ACC112 (cell line): ENCODE data around the gene CEP63.
"Not testable (repeated sequence)": the region's sequence is repeated elsewhere in the genome, so short reads cannot be mapped to it uniquely, and the experiment has no call there.

Source experiments
- H2AFZ ChIP-seq: fragments of 200-600 bp; sonication (generic); one replicate; pipeline ENCODE4 v1.6.0; 2017; ENCODE audit warnings: antibody characterized with exemption, low read length; ENCODE audit not compliant: unreplicated experiment
- H3K27ac ChIP-seq: fragments of 200-600 bp; sonication (generic); 2 replicates; pipeline ENCODE4 v1.5.1; 2014; ENCODE audit warnings: low read depth, mild to moderate bottlenecking, antibody characterized with exemption, low read length, moderate library complexity
- H3K27me3 ChIP-seq: fragments of 200-600 bp; sonication (generic); 2 replicates; pipeline ENCODE4 v1.6.1; 2014; ENCODE audit warnings: mild to moderate bottlenecking, antibody characterized with exemption, low read length, moderate library complexity, mixed read lengths; ENCODE audit not compliant: insufficient read depth
- H3K36me3 ChIP-seq: fragments of 200-600 bp; sonication (generic); 2 replicates; pipeline ENCODE4 v1.6.1; 2016; ENCODE audit warnings: mild to moderate bottlenecking, antibody characterized with exemption, low read length, moderate library complexity, mixed read lengths; ENCODE audit not compliant: insufficient read depth
- H3K4me1 ChIP-seq: fragments of 200-600 bp; sonication (generic); one replicate; pipeline ENCODE4 v1.6.1; 2016; ENCODE audit warnings: low read length, mixed read lengths; ENCODE audit not compliant: insufficient read depth, unreplicated experiment, control insufficient read depth
- H3K4me3 ChIP-seq: fragments of 200-600 bp; sonication (generic); 2 replicates; pipeline ENCODE4 v1.5.1; 2014; ENCODE audit warnings: mild to moderate bottlenecking, low read depth, low read length
- H3K79me2 ChIP-seq: fragments of 200-600 bp; sonication (generic); one replicate; pipeline ENCODE4 v1.6.0; 2016; ENCODE audit warnings: low read length; ENCODE audit not compliant: control insufficient read depth, unreplicated experiment, insufficient read depth

Gene CEP63

DNA sequence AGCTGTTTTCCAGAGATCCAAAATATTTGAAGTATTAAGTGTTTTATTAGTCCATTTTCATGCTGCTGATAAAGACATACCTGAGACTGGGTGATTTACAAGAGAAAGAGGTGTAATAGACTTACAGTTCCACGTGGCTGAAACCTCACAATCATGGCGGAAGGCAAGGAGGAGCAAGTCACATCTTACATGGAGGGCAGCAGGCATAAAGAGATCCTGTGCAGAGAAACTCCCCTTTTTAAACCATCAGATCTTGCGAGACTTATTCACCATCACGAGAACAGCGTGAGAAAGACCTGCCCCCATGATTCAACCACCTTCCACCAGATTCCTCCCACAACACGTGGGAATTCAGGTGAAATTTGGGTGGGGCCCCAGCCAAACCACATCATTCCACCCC, 82.9 kb downstream of the CEP63 start:
- Histone ChIP-seq H3K27me3 (no peaks in the 10 kb centered on the region), H3K4me1 (no peaks in the 10 kb centered on the region), H2AFZ (no peak overlapping the region), H3K36me3 (no peaks in the 10 kb centered on the region), H3K27ac (no peak overlapping the region), H3K79me2 (no peaks in the 10 kb centered on the region), H3K4me3 (no peak overlapping the region)

DNA sequence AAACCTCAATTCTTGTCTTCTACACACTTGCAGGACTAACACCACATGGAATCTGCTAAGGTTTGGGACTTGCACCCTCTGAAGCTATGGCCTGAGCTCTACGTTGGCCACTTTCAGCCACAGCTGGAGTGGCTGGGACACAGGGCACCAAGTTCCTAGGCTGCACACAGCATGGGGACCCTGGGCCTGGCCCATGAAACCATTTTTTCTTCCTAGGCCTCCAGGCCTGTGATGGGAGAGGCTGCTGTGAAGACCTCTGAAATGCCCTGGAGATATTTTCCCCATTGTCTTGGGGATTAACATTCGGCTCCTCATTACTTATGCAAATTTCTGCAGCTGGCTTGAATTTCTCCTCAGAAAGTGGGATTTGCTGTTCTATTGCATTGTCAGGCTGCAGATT, 84.0 kb downstream of the CEP63 start:
- not testable (repeated sequence) for H3K36me3 ChIP-seq, H3K4me3 ChIP-seq, H3K27me3 ChIP-seq, H3K27ac ChIP-seq, H3K79me2 ChIP-seq, H3K4me1 ChIP-seq, H2AFZ ChIP-seq

DNA sequence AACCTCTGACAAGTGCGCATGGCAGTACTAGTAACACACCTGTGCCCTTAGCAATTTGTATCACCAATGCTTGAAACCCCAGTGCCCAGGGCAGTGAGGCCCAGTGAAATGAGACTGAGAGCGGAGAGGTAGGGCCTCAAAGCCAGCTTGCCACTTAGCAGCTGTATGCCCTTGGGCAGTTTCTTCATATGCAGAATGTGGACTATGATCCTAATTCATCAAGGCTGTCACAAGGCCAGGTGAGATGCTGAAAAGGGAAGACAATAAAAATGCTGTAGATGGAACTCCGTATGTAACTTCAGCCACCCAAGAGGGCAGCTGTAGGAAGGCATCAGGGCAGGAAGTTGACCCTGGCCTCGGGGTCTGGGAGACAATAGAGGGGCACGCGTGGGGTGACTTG, 90.6 kb downstream of the CEP63 start:
- Histone ChIP-seq H3K4me1 (no peaks in the 10 kb centered on the region), H3K4me3 (no peak overlapping the region), H3K27me3 (no peaks in the 10 kb centered on the region), H2AFZ (no peak overlapping the region), H3K27ac (no peak overlapping the region), H3K36me3 (no peaks in the 10 kb centered on the region), H3K79me2 (no peaks in the 10 kb centered on the region)

DNA sequence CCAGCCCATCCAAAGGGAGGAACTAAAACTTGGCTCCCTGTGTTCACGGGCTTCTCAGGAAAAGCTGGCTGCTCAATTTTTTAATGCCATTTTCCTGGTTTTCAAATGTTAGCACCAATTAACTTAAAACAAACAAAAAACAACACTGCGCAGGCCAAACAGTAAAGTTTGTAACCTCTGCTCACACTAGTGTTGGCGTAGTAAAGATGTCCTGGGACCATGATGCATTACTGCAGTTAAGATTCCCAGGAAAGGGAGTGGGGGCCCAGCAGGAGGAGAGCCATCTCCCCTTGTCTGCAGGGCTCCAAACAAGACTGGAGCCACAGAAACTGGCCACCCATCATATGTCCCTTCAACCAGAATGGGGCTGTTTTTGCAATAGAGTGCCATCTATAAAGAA, 91.0 kb downstream of the CEP63 start:
- Histone ChIP-seq H2AFZ (no peak overlapping the region), H3K4me1 (no peaks in the 10 kb centered on the region), H3K4me3 (no peak overlapping the region), H3K27ac (no peak overlapping the region), H3K79me2 (no peaks in the 10 kb centered on the region), H3K36me3 (no peaks in the 10 kb centered on the region), H3K27me3 (no peaks in the 10 kb centered on the region)

DNA sequence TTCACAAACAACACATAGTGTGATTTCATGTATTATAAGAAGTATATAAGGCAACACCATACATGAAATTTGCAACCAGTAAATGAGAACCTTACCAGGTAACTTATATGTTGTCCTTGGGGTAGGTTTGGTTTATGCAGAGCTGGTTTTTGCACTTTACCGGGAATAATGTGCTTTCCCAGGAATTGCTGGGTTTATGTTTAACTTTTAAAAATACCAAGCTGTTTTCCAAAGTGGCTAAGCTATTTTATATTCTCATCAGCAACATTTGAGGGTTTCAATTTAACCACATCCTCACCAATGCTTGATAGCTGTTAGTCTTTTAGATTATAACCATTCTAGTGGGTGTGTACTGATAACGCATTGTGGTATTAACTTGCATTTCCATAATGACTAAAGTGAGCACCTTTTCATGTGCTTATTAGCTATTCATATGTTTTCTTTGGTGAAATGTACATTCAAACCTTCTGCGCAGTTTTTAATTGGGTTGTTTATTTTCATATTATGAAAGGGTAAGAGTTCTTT, 93.3 kb downstream of the CEP63 start:
- no peaks in the 10 kb centered on the region for H3K36me3 ChIP-seq
- no peak overlapping the region for H3K4me3 ChIP-seq
- no peak overlapping the region for H3K27ac ChIP-seq
- no peaks in the 10 kb centered on the region for H3K79me2 ChIP-seq
- no peaks in the 10 kb centered on the region for H3K27me3 ChIP-seq
- no peaks in the 10 kb centered on the region for H3K4me1 ChIP-seq
- H2AFZ ChIP-seq: no peak overlapping the region

DNA sequence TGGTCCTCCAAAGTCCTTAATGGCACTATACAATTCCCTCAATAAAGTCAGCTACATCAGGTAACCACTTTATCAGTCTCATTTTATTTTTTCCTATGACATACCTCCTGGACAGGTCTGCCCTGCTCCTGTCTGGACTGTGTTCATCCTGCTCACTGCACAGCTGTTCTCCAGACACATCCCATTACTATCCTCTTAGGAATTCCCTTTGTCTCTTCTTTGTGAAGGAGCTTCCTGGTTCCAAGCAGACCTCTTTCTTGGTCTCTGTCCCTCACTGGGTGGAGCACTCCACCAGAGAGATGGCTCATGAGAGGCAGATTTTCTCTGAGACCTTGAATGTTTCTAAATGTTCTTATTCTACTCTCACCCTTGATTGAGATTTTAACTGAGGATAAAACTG, 104.9 kb downstream of the CEP63 start:
- Histone ChIP-seq H3K4me1 (no peaks in the 10 kb centered on the region), H3K4me3 (no peak overlapping the region), H2AFZ (no peak overlapping the region), H3K36me3 (no peaks in the 10 kb centered on the region), H3K79me2 (no peaks in the 10 kb centered on the region), H3K27me3 (peaks cover 8% of the 10 kb centered on the region), H3K27ac (no peak overlapping the region)

DNA sequence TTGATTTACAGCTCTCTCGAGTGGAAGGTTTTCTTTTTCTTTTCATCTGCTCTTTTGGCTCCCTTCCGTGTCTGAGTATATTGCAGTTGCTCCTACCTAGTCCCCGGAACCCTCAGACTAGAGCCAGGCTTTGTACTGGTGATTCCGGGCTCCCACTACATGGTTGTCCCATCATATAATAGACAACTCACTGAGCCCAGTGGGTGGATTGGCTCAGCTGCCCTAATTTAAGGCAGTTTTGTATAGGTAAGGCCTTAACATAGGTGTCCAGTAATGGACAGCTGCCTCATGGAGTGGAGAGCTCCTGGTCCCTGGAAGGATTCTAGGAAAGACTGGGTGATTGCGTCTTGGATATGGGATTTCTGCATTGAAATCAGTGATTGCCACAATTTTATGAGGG, 106.9 kb downstream of the CEP63 start:
- peaks cover 8% of the 10 kb centered on the region for H3K27me3 ChIP-seq
- no peak overlapping the region for H2AFZ ChIP-seq
- H3K4me1 ChIP-seq: no peaks in the 10 kb centered on the region
- no peak overlapping the region for H3K27ac ChIP-seq
- no peaks in the 10 kb centered on the region for H3K79me2 ChIP-seq
- no peaks in the 10 kb centered on the region for H3K36me3 ChIP-seq
- H3K4me3 ChIP-seq: no peak overlapping the region

DNA sequence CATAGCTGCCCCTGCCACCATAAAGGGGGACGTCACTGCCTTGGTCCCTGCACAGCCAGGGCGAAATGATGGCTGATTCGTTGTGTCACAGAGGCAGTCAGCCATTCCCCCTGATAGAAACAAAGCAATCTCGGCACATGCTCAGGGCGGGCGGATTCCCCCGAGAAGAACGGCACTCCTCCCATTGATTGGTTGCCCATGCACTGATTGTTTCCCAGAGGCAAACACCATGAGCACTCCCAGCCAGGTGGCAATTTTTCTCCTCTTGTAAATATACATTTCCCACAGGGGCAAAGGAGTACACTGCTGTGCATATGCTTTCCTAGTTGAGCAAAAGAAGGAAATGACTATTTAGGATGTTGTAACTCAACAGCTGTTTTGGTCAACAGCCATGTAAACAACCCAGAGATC, 108.5 kb downstream of the CEP63 start:
- Histone ChIP-seq H2AFZ (no peak overlapping the region), H3K36me3 (no peaks in the 10 kb centered on the region), H3K79me2 (no peaks in the 10 kb centered on the region), H3K27me3 (peaks cover 8% of the 10 kb centered on the region), H3K27ac (no peak overlapping the region), H3K4me3 (no peak overlapping the region), H3K4me1 (no peaks in the 10 kb centered on the region)

DNA sequence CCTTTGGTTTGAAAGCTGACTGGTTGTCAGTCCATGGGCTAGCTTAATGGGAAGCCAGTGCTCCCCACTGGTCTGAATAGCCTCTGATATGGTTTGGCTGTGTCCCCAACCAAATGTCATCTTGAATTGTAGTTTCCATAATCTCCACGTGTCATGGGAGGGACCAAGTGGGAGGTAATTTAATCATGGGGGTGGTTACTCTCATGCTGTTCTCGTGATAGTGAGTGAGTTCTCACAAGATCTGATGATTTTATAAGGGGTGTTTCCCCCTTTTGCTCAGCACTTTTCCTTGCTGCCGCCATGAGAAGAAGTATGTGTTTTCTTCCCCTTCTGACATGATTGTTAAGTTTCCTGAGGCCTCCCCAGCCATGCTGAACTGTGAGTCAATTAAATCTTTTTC, 109.1 kb downstream of the CEP63 start:
- H3K4me3 ChIP-seq, H3K36me3 ChIP-seq, H3K79me2 ChIP-seq, H3K4me1 ChIP-seq, H3K27me3 ChIP-seq, H3K27ac ChIP-seq, H2AFZ ChIP-seq: not testable (repeated sequence)

DNA sequence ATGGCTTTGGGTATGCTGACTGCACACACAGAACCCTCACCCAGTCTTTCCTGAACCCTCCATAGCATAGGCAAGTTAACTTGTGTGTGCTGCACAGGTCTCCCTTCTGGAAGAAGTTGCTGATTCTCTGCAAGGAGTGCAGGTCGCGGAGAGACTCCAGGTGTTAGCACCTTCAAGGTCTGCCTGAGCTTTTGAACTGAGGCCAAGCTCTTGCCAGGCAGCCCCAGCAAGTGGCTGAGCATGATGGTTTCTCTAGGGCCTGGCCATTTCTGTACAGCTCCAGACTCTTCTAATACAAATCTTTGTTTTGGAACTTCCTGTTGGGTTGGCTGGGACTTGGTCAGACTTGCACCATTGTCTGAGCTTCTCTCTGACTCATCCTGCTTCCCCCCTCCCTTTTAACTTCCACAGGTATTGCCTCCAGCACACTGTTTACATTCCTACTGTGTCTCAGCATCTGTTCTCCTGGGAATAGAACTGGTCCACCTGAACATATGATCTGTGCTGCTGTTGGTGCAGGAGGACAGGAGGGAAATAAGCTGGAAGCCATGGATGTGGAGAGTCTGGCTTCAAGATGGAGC, 111.6 kb downstream of the CEP63 start:
- Histone ChIP-seq H2AFZ (no peak overlapping the region), H3K27me3 (no peaks in the 10 kb centered on the region; the same call in 1 of the 2 replicates), H3K36me3 (no peaks in the 10 kb centered on the region), H3K4me1 (peaks cover 4% of the 10 kb centered on the region), H3K27ac (no peak overlapping the region), H3K79me2 (no peaks in the 10 kb centered on the region), H3K4me3 (no peak overlapping the region)

DNA sequence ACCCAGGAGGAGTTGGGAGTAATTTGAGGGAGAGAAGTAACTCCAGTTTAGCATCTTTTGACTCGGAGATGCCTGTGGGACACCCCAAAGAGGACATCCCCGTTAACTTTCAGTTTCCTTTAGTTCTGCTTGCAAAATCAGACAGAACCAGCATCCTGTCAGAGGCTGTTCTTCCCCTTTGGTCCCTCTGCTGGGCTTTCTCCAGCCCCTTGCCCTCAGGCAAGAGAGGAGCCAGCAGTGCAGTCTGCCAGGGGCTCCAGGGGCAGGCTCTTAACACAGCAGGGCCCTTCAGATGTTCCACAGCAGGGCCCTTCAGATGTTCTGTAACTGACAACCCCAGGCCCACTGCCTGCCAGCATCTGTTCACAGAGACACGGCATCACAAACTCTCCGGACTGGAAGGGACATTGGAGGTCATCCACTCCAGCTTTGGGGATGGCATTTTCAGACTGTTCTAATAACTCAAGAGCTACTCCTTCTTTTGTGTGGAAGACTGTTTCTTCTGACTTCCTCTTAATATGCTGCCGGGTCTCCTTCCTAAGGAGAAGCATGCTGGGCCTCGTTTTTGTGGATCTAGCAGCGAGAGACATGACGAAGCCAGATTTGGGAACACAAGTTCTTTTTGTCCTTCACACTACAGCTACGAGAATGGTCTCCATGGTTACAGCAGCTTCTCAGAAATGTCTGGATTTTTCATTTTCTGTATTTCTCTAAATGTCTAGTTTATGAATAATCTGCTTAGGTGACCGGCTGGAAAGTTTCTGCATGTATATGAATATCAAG, 113.1 kb downstream of the CEP63 start:
- Histone ChIP-seq H3K4me1 (peaks cover 4% of the 10 kb centered on the region), H3K4me3 (no peak overlapping the region), H2AFZ (no peak overlapping the region), H3K27me3 (no peaks in the 10 kb centered on the region), H3K79me2 (no peaks in the 10 kb centered on the region), H3K36me3 (no peaks in the 10 kb centered on the region), H3K27ac (no peak overlapping the region)
